GM23338 (cell line): ENCODE results near the gene KRT17.

Experiments used
- CTCF ChIP-seq, 2 experiments: fragments of 200-600 bp in 1 of 2; sonication (generic) in 1 of 2; conservative IDR thresholded peaks; 2 replicates each; pipeline versions ENCODE4 v1.5.1 to v1.6.1; 2016 to 2017; ENCODE audit warnings: antibody characterized with exemption in 2 of 2, low read depth in 2 of 2, mild to moderate bottlenecking in 2 of 2, moderate library complexity in 1 of 2
- EZH2 ChIP-seq: fragments of 200-600 bp; sonication (generic); IDR thresholded peaks from one replicate; pipeline ENCODE4 v1.8.0; 2017; ENCODE audit warnings: antibody characterized with exemption, mild to moderate bottlenecking, low read depth; ENCODE audit not compliant: unreplicated experiment
- POLR2AphosphoS5 ChIP-seq: IDR thresholded peaks from 2 replicates; pipeline ENCODE4 v1.6.1; 2016; ENCODE audit warnings: antibody characterized with exemption, low read depth
- TF ChIP-seq, protein P1 (sequence below): IDR thresholded peaks from one replicate; pipeline ENCODE4 v1.6.1; 2018; ENCODE audit warnings: antibody characterized with exemption; ENCODE audit not compliant: unreplicated experiment

DNA sequence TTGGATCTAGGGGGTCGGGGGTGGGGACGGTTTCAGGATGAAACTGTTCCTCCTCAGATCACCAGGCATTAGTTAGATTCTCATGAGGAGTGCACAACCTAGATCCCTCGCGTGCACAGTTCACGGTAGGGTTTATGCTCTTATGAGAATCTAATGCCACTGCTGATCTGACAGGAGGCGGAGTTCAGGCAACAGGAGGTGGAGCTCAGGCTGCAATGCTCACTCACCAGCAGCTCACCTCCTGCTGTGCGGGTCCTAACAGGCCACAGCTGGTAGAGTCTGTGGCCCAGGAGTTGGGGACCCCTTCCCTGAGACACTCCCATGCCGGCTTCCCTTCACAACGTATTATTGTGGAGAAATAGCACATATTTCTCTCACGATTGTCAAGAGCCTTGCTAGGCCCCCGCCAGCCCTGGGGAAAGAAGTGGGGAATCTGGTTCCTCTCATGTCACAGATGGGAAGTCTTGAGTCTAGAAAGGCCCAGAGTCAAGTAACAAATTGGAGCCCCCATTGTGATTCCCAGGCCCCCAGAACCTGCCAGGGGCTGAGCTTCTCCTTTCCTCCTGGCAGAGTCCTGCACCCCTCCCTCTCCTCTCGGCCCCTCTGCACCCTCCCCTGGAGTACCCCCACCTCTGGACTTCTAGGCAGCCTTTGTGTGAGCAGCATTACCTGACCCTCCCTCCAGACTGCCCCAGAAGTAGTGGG is 31.6 kb downstream of the KRT17 start:
- TF ChIP-seq CTCF (conservative IDR thresholded peaks at IDR 0.05; ENCODE audit: low read depth in 2 of 2) (no peak), POLR2AphosphoS5 (no peak), EZH2 (no peak)
- TF ChIP-seq, protein P1, sequence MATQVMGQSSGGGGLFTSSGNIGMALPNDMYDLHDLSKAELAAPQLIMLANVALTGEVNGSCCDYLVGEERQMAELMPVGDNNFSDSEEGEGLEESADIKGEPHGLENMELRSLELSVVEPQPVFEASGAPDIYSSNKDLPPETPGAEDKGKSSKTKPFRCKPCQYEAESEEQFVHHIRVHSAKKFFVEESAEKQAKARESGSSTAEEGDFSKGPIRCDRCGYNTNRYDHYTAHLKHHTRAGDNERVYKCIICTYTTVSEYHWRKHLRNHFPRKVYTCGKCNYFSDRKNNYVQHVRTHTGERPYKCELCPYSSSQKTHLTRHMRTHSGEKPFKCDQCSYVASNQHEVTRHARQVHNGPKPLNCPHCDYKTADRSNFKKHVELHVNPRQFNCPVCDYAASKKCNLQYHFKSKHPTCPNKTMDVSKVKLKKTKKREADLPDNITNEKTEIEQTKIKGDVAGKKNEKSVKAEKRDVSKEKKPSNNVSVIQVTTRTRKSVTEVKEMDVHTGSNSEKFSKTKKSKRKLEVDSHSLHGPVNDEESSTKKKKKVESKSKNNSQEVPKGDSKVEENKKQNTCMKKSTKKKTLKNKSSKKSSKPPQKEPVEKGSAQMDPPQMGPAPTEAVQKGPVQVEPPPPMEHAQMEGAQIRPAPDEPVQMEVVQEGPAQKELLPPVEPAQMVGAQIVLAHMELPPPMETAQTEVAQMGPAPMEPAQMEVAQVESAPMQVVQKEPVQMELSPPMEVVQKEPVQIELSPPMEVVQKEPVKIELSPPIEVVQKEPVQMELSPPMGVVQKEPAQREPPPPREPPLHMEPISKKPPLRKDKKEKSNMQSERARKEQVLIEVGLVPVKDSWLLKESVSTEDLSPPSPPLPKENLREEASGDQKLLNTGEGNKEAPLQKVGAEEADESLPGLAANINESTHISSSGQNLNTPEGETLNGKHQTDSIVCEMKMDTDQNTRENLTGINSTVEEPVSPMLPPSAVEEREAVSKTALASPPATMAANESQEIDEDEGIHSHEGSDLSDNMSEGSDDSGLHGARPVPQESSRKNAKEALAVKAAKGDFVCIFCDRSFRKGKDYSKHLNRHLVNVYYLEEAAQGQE, result no peak
